HepG2 (cell line): ENCODE measurements around the gene TADA2B. TPM values are rescaled to one million over a fixed set of nuclear protein-coding genes. Genes with fewer than 3 reads are reported as not detected.

Experiments
- ADNP ChIP-seq: sonication (generic); formaldehyde crosslinking; IDR thresholded peaks from 2 replicates; pipeline ENCODE4 v1.4.0; 2020; ENCODE audit warnings: missing genetic modification reagents
- BHLHE40 ChIP-seq: IDR thresholded peaks from 2 replicates; pipeline ENCODE4 v1.6.1; 2011; ENCODE audit warnings: low read length, improper control_type of control experiment
- KAT8 ChIP-seq: IDR thresholded peaks from 2 replicates; pipeline ENCODE4 v1.6.1; 2016; ENCODE audit warnings: missing genetic modification reagents, missing compliant biosample characterization
- NAIF1 ChIP-seq: sonication (generic); formaldehyde crosslinking; IDR thresholded peaks from 2 replicates; pipeline ENCODE4 v1.5.0; 2020; ENCODE audit warnings: mild to moderate bottlenecking, missing genetic modification reagents, borderline replicate concordance
- NFKBIZ ChIP-seq: IDR thresholded peaks from 2 replicates; pipeline ENCODE4 v1.6.1; 2018; ENCODE audit warnings: missing genetic modification reagents, missing compliant biosample characterization
- REPIN1 ChIP-seq: sonication (generic); formaldehyde crosslinking; IDR thresholded peaks from 2 replicates; pipeline ENCODE4 v1.8.0; 2022; ENCODE audit warnings: missing genetic modification reagents, low read depth, mild to moderate bottlenecking, borderline replicate concordance
- SMAD3 ChIP-seq: sonication (generic); formaldehyde crosslinking; IDR thresholded peaks from 2 replicates; pipeline ENCODE4 v1.4.0; 2020; ENCODE audit warnings: missing genetic modification reagents
- SP2 ChIP-seq: sonication (generic); formaldehyde crosslinking; IDR thresholded peaks from 2 replicates; pipeline ENCODE4 v1.5.1; 2020; ENCODE audit warnings: mild to moderate bottlenecking, missing genetic modification reagents
- ZBTB39 ChIP-seq: sonication (generic); formaldehyde crosslinking; IDR thresholded peaks from 2 replicates; pipeline ENCODE4 v1.5.0; 2020; ENCODE audit warnings: missing genetic modification reagents
- ZBTB4 ChIP-seq: sonication (generic); formaldehyde crosslinking; IDR thresholded peaks from 2 replicates; pipeline ENCODE4 v1.4.0; 2020; ENCODE audit warnings: missing genetic modification reagents, mild to moderate bottlenecking, borderline replicate concordance
- ZNF446 ChIP-seq: sonication (generic); formaldehyde crosslinking; IDR thresholded peaks from 2 replicates; pipeline ENCODE4 v1.5.0; 2020; ENCODE audit warnings: mild to moderate bottlenecking, missing genetic modification reagents
- ZNF513 ChIP-seq: sonication (generic); formaldehyde crosslinking; conservative IDR thresholded peaks from 2 replicates; pipeline ENCODE4 v1.5.0; 2020; ENCODE audit warnings: missing genetic modification reagents
- ZNF574 ChIP-seq: sonication (generic); formaldehyde crosslinking; IDR thresholded peaks from 2 replicates; pipeline ENCODE4 v1.4.0; 2020; ENCODE audit warnings: missing genetic modification reagents
- polyA plus RNA-seq, 8 experiments: library from polyadenylated mRNA; depleted of rRNA in 3 of 8; stranded (reverse) in 7 of 8; unstranded in 1 of 8; fragments of >200 nt; fragmentation: Illumina TruSeq in 4 of 8; extraction: Trizol in 4 of 8; gene quantifications; 2 replicates each; pipeline versions ENCODE4 v1.2.1 to v1.2.3, GENCODE V29; 2011 to 2016; ENCODE audit warnings: low read depth in 4 of 8, missing spikeins in 1 of 8, mixed read lengths in 1 of 8; ENCODE audit not compliant: insufficient read depth in 1 of 8
- total RNA-seq, 5 experiments: library from RNA; depleted of rRNA; stranded (reverse); fragments of >200 nt; fragmentation: Illumina TruSeq; extraction: Trizol; gene quantifications; 2 replicates each; pipeline ENCODE4 v1.2.3, GENCODE V29; 2016; ENCODE audit warnings: low read depth in 1 of 5

TADA2B gene
- total and polyA plus RNA-seq, 2 of the 13 experiments (the other 11 are each of a cell fraction or from before 2014, with no cell fraction given): 4.6 to 8.9 TPM

- TF ChIP-seq ZNF446 (CRISPR knock-in tag): peak; percentile 91; the same call in 1 of the 2 replicates
- TF ChIP-seq BHLHE40: no peak
- TF ChIP-seq ZBTB4 (CRISPR knock-in tag): peak; percentile 26; the same call in 1 of the 2 replicates
- TF ChIP-seq ZNF574 (CRISPR knock-in tag): peak; percentile 61; the same call in 1 of the 2 replicates
- TF ChIP-seq KAT8: peak; percentile 69
- TF ChIP-seq SMAD3 (CRISPR knock-in tag): 0 out of 2 replicates have a peak, but pooled peaks have one; percentile 43
- no peak for TF ChIP-seq NFKBIZ (CRISPR knock-in tag)
- TF ChIP-seq NAIF1: no peak
- TF ChIP-seq REPIN1 (CRISPR knock-in tag): peak; percentile 69
- TF ChIP-seq ZBTB39 (CRISPR knock-in tag): 0 out of 2 replicates have a peak, but pooled peaks have one; percentile 25
- no peak for TF ChIP-seq ADNP (CRISPR knock-in tag)
- TF ChIP-seq SP2: peak; percentile 43
- TF ChIP-seq ZNF513 (CRISPR knock-in tag): no peak
Observed at GRCh38 chr4:7034262-7035081, 8.7 kb upstream of the TADA2B start (continued).
